HCT116 (cell line): ENCODE results near the gene TMEM184B. TPM values are rescaled to one million over a fixed set of nuclear protein-coding genes. Genes with fewer than 3 reads are reported as not detected.

Experiments
- ATAC-seq: fragments of 200-7000 bp; cut with Tn5 transposase; 2 replicates; pipeline ENCODE4 v1.9.1; 2020; ENCODE audit warnings: mild to moderate bottlenecking, moderate library complexity
- BruUV-seq: library from RNA; stranded (reverse); fragments of 400-500 nt; replicated peaks from 2 replicates; lab custom pipeline; 2021; lab: Mats Ljungman, UMichigan
- CTCF ChIA-PET: fragments of 300-600 bp; sonication (Branson Sonifier 250); formaldehyde crosslinking; loops from one replicate; lab custom pipeline; 2021; ENCODE audit warnings: antibody characterized with exemption; lab: Charles Lee
- POLR2A ChIA-PET: fragments of 300-600, 350-600 bp; sonication (Branson Sonifier 250); formaldehyde crosslinking; loops from one replicate; lab custom pipeline; 2021; ENCODE audit warnings: antibody characterized with exemption; lab: Charles Lee
- RAD21 ChIA-PET, 2 experiments: fragments of 300-600 bp; sonication (Branson Sonifier 250); formaldehyde crosslinking; loops; one replicate each; lab custom pipeline; 2023; ENCODE audit warnings: low total read pairs in 2 of 2; ENCODE audit not compliant: uncharacterized antibody in 2 of 2, unreplicated experiment in 2 of 2, low non-redundant PET in 1 of 2; lab: Charles Lee
- DNase-seq: peaks from one replicate; pipeline ENCODE4 v3.0.0-alpha.2; 2010; ENCODE audit warnings: low read depth, low spot score
- H2AFZ ChIP-seq: fragments of 200-600 bp; shearing (Covaris generic), sonication (generic); 2 replicates; pipeline ENCODE4 v1.6.1; 2017; ENCODE audit warnings: low read depth, mixed run types, mixed read lengths, antibody characterized with exemption, low read length; ENCODE audit not compliant: poor library complexity, severe bottlenecking
- H3K27ac ChIP-seq: 2 replicates; pipeline ENCODE4 v1.5.1; 2012; ENCODE audit warnings: low read depth, low read length
- H3K27me3 ChIP-seq: fragments of 200-600 bp; sonication (generic); 2 replicates; pipeline ENCODE4 v1.6.1; 2016; ENCODE audit warnings: mixed run types, low read length, mixed read lengths; ENCODE audit not compliant: insufficient read depth
- H3K36me3 ChIP-seq, 2 experiments: fragments of 200-500 bp in 1 of 2; fragments of 200-600 bp in 1 of 2; sonication (Bioruptor generic) in 1 of 2; sonication (generic) in 1 of 2; 2 replicates each; pipeline versions ENCODE4 v1.5.1 to v1.6.1; 2014 to 2016; ENCODE audit warnings: low read length in 2 of 2, inconsistent platforms in 1 of 2, mixed read lengths in 1 of 2, mixed run types in 1 of 2; ENCODE audit not compliant: insufficient read depth in 2 of 2, control insufficient read depth in 1 of 2
- H3K4me1 ChIP-seq, 2 experiments: fragments of 200-600 bp in 1 of 2; sonication (generic) in 1 of 2; 2 replicates each; pipeline versions ENCODE4 v1.5.1 to v1.6.1; 2012 to 2017; ENCODE audit warnings: low read length in 2 of 2, inconsistent platforms in 1 of 2, mild to moderate bottlenecking in 1 of 2, mixed read lengths in 1 of 2, mixed run types in 1 of 2, moderate library complexity in 1 of 2; ENCODE audit not compliant: insufficient read depth in 2 of 2, control insufficient read depth in 1 of 2
- H3K4me2 ChIP-seq: fragments of 200-600 bp; sonication (generic); 2 replicates; pipeline ENCODE4 v1.6.1; 2017; ENCODE audit warnings: mixed run types, low read length, mixed read lengths
- H3K4me3 ChIP-seq, 2 experiments: fragments of 200-600 bp in 1 of 2; sonication (generic) in 1 of 2; replicated peaks in 1 of 2; 2 replicates each; pipeline ENCODE4 v1.5.1; 2011 to 2016; ENCODE audit warnings: low read length in 2 of 2, control low read depth in 1 of 2, low read depth in 1 of 2, mild to moderate bottlenecking in 1 of 2, mixed read lengths in 1 of 2, mixed run types in 1 of 2
- H3K79me2 ChIP-seq: fragments of 200-600 bp; sonication (generic); 2 replicates; pipeline ENCODE4 v1.6.1; 2017; ENCODE audit warnings: mild to moderate bottlenecking, mixed run types, low read length, moderate library complexity, mixed read lengths; ENCODE audit not compliant: insufficient read depth
- H3K9ac ChIP-seq: fragments of 200-600 bp; sonication (generic); 2 replicates; pipeline ENCODE4 v1.6.1; 2016; ENCODE audit warnings: low read length, mixed read lengths
- H3K9me2 ChIP-seq: fragments of 200-600 bp; sonication (generic), shearing (Covaris generic); 2 replicates; pipeline ENCODE4 v1.6.1; 2017; ENCODE audit warnings: mixed run types, mild to moderate bottlenecking, moderate library complexity; ENCODE audit not compliant: insufficient read depth
- H3K9me3 ChIP-seq, 2 experiments: fragments of 200-500 bp in 1 of 2; fragments of 200-600 bp in 1 of 2; sonication (Bioruptor generic) in 1 of 2; sonication (generic) in 1 of 2; 2 replicates each; pipeline ENCODE4 v1.6.1; 2014 to 2017; ENCODE audit warnings: low read length in 2 of 2, mixed read lengths in 2 of 2, inconsistent platforms in 1 of 2, low read depth in 1 of 2, mild to moderate bottlenecking in 1 of 2, mixed run types in 1 of 2, moderate library complexity in 1 of 2; ENCODE audit not compliant: control insufficient read depth in 1 of 2, insufficient read depth in 1 of 2
- H4K20me1 ChIP-seq: fragments of 200-600 bp; sonication (generic), shearing (Covaris generic); 2 replicates; pipeline ENCODE4 v1.6.1; 2017; ENCODE audit warnings: mixed run types, mild to moderate bottlenecking, moderate library complexity; ENCODE audit not compliant: insufficient read depth
- CBX3 ChIP-seq: IDR thresholded peaks from 2 replicates; pipeline ENCODE4 v1.6.1; 2012; ENCODE audit warnings: low read depth
- CEBPB ChIP-seq: IDR thresholded peaks from 2 replicates; pipeline ENCODE4 v1.6.1; 2012; ENCODE audit warnings: low read depth
- EGR1 ChIP-seq: IDR thresholded peaks from 2 replicates; pipeline ENCODE4 v1.6.1; 2012; ENCODE audit warnings: low read depth
- ELF1 ChIP-seq: IDR thresholded peaks from 2 replicates; pipeline ENCODE4 v1.6.1; 2012; ENCODE audit warnings: low read depth, borderline replicate concordance
- MAX ChIP-seq: IDR thresholded peaks from 2 replicates; pipeline ENCODE4 v1.6.1; 2012
- TCF7L2 ChIP-seq: IDR thresholded peaks from 2 replicates; pipeline ENCODE4 v1.7.0; 2011; ENCODE audit warnings: borderline replicate concordance, inconsistent platforms; ENCODE audit not compliant: insufficient read depth, insufficient read length; ENCODE audit errors: extremely low read depth
- intact Hi-C: fragments of 100-400 bp; cut with micrococcal nuclease; formaldehyde crosslinking; loops from 2 replicates; pipeline ENCODE4 v1.10.0; 2022
- total RNA-seq: library from RNA; stranded (reverse); gene quantifications from one replicate; pipeline ENCODE4 v1.2.1, GENCODE V29; 2021; ENCODE audit not compliant: unreplicated experiment
- TF ChIP-seq, protein P1 (sequence below): IDR thresholded peaks from 2 replicates; pipeline ENCODE4 v1.6.1; 2011; ENCODE audit warnings: mild to moderate bottlenecking, low read length, moderate library complexity; ENCODE audit not compliant: insufficient replicate concordance; ENCODE audit errors: extremely low read depth
- TF ChIP-seq, protein P2 (sequence below): IDR thresholded peaks from 2 replicates; pipeline ENCODE4 v1.6.1; 2012; ENCODE audit warnings: low read depth

Gene TMEM184B
- total RNA-seq, 1 experiment from 2014 or later, result 66.0 TPM

DNA sequence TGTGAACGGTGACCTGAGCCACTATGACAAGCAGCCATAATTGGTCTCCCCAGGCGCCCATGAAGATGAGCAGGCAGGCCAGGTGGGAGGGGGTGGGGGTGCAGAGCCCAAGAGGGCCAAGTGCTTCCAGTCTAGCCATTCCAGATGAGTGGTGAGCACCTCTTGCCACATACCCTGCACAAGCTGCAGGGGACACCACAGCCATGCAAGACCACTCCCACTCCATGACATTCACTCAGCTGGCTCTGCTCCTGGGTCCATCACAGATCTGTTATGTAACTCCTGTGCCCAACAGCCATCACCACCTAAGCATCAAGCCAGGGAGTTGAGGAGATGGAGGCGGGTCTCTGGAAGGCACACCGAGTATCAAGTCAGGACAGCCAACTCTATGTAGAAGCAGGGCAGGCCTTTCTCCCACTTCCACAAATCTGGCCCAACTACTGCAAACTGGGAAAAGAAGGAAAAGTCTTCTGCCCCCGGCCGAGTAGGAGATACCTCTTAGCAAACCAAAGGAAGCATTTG lies 8.4 kb downstream of the TMEM184B start:
- H3K4me1 ChIP-seq, result peaks cover 3 to 5% of the 10 kb centered on the region in 2 experiments; a peak in 2 of 4 replicates
- ChIA-PET CTCF (no interaction called here), RAD21 (interaction anchor here in 1 of 2 experiments (0.6 kb wide), 1 partner anchor 61 kb away, joined by 5 read pairs; no protein-coding TSS in a partner anchor), POLR2A (no interaction called here)
- H3K9ac ChIP-seq, result no peak overlapping the region
- DNase-seq (no peak), ATAC-seq (no peak)
- H3K4me3 ChIP-seq, result no peak overlapping the region
- BruUV-seq, result no TSS peak
- no peaks in the 10 kb centered on the region for H3K27me3 ChIP-seq
- no peak overlapping the region for H2AFZ ChIP-seq
- no peak overlapping the region for H3K4me2 ChIP-seq
- TF ChIP-seq TCF7L2 (no peak), CEBPB (no peak), MAX (no peak), ELF1 (no peak), CBX3 (no peak), EGR1 (no peak)
- TF ChIP-seq, protein P1, sequence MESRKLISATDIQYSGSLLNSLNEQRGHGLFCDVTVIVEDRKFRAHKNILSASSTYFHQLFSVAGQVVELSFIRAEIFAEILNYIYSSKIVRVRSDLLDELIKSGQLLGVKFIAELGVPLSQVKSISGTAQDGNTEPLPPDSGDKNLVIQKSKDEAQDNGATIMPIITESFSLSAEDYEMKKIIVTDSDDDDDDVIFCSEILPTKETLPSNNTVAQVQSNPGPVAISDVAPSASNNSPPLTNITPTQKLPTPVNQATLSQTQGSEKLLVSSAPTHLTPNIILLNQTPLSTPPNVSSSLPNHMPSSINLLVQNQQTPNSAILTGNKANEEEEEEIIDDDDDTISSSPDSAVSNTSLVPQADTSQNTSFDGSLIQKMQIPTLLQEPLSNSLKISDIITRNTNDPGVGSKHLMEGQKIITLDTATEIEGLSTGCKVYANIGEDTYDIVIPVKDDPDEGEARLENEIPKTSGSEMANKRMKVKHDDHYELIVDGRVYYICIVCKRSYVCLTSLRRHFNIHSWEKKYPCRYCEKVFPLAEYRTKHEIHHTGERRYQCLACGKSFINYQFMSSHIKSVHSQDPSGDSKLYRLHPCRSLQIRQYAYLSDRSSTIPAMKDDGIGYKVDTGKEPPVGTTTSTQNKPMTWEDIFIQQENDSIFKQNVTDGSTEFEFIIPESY, result no peak
- TF ChIP-seq, protein P2, sequence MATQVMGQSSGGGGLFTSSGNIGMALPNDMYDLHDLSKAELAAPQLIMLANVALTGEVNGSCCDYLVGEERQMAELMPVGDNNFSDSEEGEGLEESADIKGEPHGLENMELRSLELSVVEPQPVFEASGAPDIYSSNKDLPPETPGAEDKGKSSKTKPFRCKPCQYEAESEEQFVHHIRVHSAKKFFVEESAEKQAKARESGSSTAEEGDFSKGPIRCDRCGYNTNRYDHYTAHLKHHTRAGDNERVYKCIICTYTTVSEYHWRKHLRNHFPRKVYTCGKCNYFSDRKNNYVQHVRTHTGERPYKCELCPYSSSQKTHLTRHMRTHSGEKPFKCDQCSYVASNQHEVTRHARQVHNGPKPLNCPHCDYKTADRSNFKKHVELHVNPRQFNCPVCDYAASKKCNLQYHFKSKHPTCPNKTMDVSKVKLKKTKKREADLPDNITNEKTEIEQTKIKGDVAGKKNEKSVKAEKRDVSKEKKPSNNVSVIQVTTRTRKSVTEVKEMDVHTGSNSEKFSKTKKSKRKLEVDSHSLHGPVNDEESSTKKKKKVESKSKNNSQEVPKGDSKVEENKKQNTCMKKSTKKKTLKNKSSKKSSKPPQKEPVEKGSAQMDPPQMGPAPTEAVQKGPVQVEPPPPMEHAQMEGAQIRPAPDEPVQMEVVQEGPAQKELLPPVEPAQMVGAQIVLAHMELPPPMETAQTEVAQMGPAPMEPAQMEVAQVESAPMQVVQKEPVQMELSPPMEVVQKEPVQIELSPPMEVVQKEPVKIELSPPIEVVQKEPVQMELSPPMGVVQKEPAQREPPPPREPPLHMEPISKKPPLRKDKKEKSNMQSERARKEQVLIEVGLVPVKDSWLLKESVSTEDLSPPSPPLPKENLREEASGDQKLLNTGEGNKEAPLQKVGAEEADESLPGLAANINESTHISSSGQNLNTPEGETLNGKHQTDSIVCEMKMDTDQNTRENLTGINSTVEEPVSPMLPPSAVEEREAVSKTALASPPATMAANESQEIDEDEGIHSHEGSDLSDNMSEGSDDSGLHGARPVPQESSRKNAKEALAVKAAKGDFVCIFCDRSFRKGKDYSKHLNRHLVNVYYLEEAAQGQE, result no peak
- no peaks in the 10 kb centered on the region for H3K9me2 ChIP-seq
- intact Hi-C loops, result no loop called here
- H3K27ac ChIP-seq, result no peak overlapping the region
- peaks cover 81% of the 10 kb centered on the region for H3K79me2 ChIP-seq
- H3K9me3 ChIP-seq, result no peaks in the 10 kb centered on the region
- no peaks in the 10 kb centered on the region for H3K36me3 ChIP-seq
- H4K20me1 ChIP-seq, result peaks cover 4% of the 10 kb centered on the region; the same call in 1 of the 2 replicates
